NOMO-1 (cell line): Measurements from ENCODE around the gene KLRF2.
A peak's percentile ranks its signal among the peaks of the same experiment; 100 is the strongest.

ENCODE experiments used
- DNase-seq, 2 experiments: peaks; one replicate each; lab custom pipeline; 2025; ENCODE audit not compliant: unreplicated experiment in 2 of 2; lab: John Stamatoyannopoulos, UW

KLRF2 gene

DNA sequence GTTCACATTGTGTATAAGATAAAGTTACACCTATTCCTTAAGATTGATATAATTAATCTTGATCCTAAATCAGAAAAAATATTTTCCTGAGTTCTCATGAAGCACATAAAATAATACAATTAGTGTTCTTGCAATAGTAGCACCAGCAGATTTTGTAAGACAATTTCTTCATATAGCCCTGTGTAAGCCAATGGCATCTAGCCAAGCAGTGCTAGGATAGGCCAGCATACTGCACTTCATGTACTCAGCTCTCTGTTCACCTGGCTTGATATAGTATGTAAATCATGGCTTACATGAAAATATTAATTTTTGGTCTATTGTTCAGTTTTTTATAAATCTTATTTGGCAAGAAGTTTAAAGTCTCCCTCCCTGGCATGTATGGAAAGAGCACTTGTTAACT lies 1.9 kb downstream of the KLRF2 start:
- DNase-seq: no peak

DNA sequence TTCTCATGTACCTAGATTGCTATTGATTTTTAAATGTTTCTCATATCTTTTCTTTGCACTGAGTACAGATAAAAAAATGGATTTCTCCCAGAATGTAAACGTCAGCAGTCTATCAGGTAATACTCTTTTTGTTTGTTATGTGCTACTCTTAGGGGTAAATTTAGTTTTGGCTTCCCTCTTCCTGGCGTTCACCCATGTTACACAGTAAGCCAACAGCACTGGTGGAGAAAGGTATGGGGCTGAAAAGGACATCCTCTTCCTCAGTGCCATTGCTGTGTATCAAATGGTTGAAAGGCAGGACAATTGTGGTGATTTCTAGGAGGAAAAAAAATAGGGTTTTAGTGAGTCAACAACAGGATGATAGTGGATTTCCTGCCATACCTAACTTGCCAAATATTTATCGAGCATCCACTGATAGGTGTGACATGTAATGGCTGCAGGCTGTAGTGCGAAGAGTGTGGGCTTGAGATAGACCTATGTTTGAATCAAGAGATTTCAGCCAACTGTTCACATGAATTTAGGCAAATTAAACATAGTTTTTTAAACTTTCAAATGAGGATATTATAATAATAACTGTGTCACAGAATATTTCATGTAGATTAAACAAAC lies 7.5 kb downstream of the KLRF2 start:
- DNase-seq: no peak

DNA sequence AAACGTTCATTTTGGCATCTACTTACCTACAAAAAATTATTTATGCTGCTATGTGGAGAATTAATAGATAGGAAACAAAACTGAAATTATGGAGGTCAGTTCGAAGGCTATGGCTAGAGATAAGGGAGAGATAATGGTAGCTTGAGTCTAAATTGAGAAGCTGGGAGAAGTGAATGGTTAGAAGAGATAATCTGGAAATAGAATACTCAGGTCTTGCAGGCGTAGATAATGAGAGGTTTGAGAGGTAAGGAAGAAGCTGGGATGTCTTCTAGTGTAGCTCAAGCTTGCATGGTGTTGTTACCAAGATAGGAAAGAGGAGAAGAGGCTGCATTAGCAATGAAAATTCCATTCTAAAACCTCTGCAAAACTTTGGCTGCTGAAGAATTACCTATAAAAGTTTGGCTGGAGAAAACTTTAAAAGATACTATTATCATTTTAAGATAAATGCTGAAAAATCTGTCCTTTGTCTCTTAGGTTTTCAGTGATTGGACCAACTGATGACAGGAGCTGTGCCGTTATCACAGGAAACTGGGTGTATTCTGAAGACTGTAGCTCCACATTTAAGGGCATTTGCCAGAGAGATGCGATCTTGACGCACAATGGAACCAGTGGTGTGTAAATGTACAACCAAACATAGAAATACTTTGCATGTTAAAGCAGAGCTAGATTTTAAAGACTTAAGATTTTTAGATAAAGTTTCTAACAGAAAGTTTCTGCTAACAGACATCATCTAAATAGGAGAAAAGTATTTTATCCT lies 14.1 kb downstream of the KLRF2 start:
- no peak for DNase-seq

DNA sequence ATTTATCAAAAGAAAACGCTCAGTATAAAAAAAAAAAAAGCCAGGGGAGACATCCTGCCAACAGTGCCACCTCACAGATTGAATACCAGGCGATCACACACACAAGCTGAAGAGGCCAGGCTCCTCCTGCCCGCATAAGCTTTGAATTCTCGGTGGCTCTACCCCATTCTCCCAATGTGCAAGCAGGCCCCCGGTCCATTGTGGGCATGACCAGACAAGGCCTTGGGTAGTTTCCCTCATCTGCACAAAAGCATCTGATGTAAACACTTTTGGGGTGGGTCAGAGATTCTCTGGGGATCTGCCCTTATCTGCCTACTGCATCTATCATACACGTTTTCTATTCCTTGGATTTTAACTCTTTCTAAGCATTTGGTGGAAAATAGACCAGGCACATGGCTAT lies 16.2 kb downstream of the KLRF2 start:
- no peak for DNase-seq

DNA sequence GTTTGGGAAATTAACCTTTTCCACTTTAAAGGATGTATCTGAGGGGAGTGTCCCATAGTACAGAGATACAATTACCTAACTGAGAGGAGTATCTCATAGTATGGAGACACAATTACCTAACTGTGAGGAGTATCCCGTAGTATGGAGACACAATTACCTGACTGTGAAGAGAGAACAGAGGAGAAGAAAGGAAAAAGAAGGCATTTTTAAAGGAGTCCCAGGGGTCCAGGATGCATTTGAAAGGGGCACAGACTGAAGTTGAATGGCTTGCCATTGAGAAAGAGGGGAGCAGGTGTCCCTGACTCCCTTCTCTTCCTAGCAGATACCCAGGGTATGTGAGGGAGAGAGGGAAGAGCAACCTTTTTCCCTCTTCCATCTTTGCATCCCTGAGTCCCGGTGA lies 17.9 kb downstream of the KLRF2 start:
- DNase-seq: no peak

DNA sequence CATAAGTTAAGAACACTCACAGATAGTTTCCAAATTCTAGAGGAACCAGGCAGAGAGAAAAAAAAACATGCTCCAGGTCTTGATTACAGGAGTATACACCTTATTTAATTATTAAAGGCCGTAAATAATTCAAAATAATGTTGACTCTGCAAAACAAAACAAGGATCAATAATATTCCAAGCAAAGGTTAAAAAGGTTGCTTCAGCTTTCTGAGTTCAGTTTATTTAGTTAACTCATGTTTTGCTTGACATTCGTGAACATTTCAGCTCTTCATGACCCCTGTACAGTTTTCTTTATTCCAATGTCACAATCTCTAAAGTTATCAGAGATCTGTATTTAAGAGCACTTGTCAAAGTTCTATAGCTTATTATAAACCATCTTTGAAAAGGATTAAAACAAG lies 19.6 kb downstream of the KLRF2 start:
- no peak for DNase-seq

DNA sequence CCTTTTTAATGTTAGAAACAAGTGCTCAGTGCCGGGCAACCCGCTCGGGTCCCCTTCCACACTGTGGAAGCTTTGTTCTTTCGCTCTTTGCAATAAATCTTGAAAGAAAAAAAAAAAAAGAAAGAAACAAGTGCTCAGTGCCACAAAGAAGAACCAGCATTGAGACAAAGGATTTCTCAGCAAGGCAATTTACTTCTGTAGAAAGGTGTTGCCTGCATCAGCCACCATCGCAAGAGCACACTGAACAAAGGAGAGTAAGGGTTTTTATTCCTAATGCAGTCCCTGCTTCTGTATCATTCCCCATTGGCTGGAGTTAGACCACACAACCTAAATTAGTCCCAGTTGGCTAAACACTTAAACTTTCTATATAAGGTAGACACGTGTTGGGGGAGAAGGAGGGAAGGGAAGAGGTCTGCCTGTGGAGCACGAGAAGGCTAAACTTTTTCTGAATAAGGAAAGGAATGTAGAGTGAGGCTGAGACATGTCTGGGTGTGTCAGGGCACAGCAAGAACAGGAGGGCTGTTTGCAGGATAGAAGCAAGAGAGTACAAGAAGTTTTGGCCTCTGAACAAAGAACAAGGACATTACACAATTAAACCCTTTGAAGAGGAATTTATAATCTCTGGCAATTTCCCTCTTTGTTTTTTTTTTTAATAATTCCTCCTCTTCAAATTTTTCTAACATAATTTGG lies 21.4 kb downstream of the KLRF2 start:
- no peak for DNase-seq

DNA sequence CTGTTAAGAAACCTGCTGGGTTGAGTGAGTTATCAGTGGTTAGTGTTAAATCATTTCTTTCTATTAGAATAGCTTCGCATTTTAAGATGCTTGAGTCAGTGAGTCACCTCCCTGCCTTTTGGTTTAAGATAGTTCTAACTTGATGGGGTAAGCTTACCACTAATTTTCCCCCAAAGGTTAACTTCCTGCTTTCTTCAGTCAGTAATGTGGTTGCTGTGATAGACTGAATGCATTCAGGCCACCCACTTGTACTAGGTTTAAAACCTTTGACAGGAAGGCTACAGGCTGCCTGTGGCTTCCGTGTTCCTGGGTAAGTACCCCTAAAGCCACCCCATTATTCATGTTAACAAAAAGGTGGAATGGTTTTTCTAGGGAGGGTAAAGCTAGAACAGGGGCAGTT lies 25.6 kb downstream of the KLRF2 start:
- DNase-seq: peak; percentile 55 to 93

DNA sequence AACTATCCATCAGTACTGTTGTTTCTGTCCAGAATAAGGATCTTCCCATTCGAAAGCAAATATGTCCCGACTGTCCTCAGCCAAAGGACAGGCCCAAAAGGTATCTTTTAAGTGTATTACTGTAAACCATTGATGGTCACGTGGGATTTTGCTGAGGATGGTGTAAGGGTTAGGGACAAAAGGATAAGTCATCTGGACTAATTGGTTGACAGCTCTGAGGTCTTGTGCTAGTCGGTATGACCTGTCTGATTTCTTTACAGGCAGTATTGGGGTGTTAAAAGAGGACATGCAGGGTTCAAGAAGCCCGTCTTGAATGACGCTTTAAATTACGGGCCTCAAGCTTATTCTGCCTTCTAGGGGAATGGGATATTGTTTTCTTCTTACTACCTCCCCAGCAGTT lies 26.5 kb downstream of the KLRF2 start:
- no peak for DNase-seq

DNA sequence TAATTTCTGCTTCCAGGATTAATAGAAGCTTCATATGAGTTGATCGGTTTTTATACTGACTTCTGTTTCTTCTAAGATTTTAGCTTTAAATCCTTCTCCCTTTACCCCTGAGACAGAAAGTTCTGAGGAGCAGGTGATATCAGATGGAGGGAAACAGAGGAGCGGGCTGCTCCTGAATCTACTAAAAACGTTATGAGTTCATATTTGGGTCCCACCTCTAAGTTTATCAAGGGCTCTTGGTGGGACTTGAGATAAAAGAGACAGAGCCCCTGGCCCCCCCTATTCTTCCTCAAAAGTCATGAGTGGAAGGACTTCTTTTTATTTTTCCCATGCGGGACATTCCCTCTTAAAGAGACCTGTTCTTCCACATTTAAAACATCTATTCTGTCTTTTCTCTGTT lies 27.1 kb downstream of the KLRF2 start:
- no peak for DNase-seq

DNA sequence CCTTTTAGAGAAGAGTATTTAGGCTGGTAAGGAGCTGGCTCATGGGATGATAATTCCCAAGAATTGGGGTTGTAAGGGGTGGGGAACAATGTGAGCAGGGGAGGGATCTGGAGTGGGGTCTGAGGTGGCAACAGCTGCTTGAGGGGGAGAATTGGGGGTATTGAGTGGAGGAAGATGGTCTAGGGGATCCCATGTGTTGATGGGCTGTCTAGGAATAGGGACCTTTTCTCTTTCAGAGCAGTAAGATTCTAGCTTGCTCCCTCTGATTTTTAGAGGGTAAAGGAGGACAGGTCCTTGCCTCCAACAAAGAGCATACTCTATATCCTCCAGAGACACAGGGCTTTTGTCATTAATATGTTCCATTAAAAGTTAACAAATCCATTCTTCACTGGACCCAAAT lies 28.4 kb downstream of the KLRF2 start:
- DNase-seq: no peak

DNA sequence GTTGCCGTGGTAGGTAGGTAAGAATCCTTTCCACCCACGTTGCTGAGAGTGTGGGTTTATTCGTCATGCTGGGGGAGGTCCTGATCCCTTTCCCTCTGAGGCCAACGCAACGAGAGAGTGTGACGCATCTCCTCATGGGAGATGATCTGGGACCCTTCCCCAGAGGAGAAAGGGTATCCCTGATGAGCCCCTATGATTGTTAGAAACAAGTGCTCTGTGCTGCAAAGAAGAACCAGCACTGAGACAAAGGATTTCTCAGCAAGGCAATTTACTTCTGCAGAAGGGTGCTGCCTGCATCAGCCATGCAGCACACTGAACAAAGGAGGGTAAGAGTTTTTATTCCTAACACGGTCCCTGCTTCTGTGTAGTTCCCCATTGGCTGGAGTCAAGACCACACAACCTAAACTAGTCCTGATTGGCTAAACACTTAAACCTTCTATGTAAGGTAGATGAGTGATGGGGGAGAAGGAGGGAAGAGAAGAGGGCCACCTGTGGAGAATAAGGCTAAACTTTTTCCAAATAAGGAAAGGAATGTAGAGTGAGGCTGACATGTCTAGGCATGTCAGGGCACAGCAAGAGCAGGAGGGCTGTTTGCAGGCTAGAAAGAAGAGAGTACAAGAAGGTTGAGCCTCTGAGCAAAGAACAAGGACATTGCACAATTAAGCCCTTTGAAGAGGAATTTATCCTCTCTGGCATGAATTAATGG lies 29.6 kb downstream of the KLRF2 start:
- no peak for DNase-seq

DNA sequence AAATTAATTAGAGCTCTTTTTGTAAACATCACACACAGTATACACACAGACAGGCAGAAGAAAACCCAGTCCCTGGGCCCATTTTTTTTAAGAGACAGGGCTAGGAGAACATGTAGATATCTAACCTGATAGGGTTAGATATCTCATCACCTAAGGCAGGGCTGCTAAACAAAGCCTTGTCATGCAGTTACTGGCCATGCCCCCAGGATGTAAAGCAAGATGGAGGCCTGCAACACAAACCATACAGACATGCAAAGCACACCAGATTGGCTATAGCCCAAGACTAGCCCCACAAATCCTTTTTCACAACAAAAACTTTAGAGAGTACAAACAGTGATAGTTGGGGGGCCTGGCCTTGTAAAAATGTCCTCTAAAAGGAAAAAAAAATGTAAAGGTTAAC lies 30.4 kb downstream of the KLRF2 start:
- no peak for DNase-seq

DNA sequence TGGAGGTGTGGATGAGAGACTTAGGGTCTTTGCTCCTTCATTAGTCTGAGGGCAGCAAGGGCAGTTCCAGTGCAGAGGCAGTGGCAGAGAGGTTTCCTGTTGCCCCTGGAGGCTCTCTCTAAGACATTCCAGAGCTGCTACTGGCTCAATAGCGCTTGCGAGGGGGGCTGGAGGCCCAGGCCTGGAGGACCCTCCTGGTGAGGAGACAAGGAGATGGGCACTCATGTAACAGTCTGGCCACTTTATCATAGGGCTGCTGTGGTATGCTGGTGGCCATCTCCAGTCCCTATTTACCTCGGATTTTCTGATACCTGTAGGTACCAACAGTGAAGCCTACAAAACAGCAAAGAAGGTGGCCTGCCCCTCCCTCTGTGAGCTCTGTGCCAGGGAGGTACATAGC lies 38.2 kb downstream of the KLRF2 start:
- DNase-seq: no peak

DNA sequence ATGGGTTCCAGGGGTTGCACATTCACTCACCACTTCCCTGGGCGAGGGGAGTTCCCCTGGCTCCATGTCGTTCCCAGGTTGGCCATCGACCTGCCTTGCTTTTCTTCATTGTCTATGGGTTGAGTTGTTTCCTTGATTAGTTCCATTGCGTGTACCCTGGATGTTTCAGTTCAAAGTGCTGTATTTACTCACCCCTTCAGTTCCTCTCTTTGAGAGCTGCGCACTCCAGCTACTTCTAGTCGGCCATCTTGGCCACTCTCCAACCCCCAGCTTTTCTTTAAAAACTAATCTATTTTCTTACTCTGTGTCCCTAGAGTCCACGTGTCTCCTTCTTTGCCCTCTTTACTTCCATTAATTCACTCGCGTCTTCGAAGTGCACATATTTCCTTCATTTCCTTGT lies 39.2 kb downstream of the KLRF2 start:
- DNase-seq: no peak

DNA sequence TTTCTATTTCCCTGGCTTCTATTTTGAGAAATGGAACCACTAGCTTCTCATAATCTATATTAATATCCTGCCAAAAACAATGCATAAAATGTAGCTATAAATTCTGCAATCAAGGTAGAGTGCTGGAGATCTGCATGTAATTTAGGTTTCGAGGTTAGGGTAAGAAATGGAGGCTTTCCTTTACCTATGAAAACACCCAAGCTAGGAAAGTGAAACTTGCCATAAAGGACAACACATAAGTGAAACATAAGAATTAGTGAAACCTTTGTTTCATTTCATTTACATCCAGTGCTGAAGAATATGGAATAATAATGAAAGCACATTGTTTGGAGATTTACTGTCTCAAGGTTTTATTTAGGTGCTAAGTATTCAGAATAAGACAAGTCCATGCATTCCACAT lies 41.1 kb downstream of the KLRF2 start:
- DNase-seq: no peak

DNA sequence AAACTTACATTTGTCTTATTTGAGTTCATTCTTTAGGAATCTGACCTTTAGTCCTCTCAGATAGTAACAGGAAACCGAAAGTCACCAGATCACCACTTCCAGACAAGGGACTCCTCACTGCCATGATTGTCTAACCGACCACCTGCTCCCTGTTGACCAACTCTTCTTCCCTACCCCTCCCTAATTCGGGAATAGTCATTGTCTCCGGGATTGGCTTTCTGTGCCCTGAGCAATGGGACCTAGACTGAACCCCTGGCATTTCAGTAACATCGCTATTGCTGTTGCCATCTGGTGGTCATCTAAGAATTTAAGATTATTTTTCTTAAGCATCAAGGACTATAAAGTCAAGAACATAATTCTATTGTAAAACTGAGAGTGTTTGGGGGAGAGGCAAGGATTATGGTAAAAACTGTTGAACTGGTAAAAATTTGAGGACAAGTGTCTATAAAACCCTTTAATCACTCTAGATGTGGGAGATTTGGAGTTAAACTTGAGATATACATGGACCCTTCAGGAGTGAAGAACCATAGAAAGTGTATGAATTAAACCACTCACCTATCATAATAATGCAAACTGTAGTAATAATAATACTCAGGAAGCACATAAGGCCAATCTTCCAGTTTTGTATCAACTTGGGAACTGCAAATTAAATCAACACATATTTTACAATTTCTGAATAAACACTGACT lies 44.6 kb downstream of the KLRF2 start:
- DNase-seq: peak in 1 of 2 experiments; percentile 55

DNA sequence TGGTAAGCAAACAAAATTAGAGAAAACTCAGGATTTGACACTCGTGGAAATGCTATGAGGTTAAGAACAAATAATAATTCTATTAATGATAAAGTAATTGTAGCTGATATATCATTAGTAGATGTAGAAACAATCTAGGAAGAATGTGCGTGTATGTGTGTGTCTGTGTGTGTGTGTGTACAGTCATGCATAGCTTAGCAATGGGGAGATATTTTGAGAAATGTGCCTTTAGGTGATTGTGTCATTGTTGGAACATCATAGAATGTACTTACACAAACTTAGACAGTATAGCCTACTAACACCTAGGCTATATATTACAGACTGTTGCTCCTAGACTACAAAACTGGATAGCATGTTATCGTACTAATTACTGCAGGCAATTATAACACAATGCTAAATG lies 45.6 kb downstream of the KLRF2 start:
- peak in 1 of 2 experiments; percentile 16 for DNase-seq

DNA sequence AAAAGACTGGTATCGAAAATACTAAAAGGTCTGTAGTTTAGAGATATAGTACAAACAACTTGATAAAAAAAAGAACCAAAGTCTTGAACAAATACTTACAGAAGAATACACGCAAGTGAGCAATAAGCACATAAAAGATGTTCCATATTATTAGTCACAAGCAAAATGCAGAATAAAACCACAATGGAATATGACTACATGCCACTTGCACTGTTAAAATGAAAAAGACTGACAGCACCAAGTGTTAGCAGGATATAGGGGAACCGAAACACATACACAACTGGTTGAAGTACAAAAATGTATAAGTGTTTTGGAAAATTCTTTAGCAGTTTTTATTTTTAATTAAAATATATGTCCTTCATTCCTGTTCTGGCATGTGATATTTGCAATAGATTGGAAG lies 47.3 kb downstream of the KLRF2 start:
- DNase-seq: peak; percentile 48 to 85

DNA sequence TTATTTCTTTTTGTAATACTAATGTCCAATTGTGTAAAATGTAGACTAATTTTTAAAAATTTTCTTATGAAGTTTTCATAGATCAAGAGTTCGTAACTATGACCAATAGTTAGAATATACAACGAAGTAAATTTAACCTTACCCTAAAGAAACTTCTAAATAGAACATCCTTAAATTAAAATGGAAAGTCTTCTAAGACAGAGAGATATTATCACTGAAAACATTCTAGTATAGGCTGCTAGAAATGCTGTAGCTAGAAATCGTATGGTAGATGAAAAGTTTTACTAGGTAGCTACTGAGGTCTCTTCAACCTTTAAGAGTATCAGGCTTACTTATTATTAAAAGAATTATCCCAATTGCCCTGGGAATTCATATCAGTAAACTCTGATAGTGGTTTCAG lies 50.0 kb downstream of the KLRF2 start:
- DNase-seq: no peak

DNA sequence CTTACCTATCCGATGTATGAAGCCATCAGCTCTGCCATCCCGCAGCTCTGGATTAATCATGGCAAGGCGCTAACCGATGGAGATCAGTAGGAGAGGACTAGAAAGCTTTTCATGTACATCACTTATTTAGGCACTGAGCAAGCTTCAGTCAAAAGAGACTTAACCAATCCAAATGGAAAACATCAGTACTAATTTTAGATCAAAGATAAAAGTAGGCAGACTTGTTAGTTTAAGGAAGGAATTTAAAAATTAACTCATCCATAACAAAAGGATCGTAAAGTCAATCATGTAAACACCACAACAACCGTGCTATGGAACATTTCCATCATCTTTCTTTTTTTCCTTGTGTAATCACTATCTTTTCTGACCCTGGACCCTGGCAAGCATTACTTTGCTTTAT lies 51.0 kb downstream of the KLRF2 start, which contains the start of gene CLEC2A:
Gene CLEC2A (minus strand): TSS at position 101 of the 400 bp plus-strand sequence. CDS start 41 bp downstream, at position 60.
- DNase-seq: peak in 1 of 2 experiments; percentile 38
